Measurements from ENCODE around the gene SNX30. TPM values are rescaled to one million over a fixed set of nuclear protein-coding genes. Genes with fewer than 3 reads are reported as not detected.

The SNX30 gene
- total and polyA plus RNA-seq, 2 donors (not counting 1 experiment from before 2014, with no cell fraction given), result 3.8 to 20.6 TPM

DNA sequence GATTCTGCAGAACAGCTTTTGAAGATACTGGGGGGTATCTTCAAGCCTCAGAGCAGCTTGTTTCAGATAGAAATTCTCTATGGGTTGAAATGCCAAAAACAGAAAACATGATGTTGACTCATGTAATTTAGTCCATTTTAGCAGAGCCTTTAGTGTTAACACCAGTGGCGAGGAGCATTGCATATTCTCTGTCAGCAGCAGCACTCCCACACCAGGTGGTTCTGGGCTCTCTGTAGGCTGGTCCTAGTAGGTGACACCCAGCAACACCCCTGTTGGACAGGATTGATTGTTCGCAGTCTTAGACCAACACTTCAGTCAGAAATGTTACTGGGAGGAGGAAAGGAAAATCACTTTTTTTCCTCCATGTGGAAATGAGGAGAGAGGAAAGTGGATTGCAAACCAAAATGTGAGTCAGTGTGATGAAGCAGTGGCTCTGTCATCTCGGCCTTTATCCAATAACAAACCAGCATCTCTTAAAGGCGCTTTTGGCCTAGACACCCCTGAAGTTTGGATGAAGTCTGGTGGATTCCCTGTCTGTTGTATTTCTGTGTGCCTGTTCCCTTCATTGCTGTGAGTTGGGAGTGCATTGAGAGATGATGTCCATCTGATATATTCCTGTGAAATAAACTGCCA is 123.3 kb downstream of the SNX30 start:
- H3K4me2 ChIP-seq (replicated peaks; ENCODE audit: low read depth, low read length, poor library complexity, severe bottlenecking), result no peak overlapping the region
- H3K79me2 ChIP-seq (ENCODE audit: control insufficient read depth, insufficient read depth, low read length), result no peaks in the 10 kb centered on the region
- DNase-seq (no peak), ATAC-seq (ENCODE audit: low read depth) (no peak)
- Mint-ChIP-seq H3K4me1 (peaks cover 22% of the 10 kb centered on the region), H3K27ac (no peak overlapping the region), H3K27me3 (no peaks in the 10 kb centered on the region), H3K4me3 (no peak overlapping the region), H3K9me3 (ENCODE audit: insufficient read depth) (no peaks in the 10 kb centered on the region)
- POLR2A ChIA-PET, result no interaction called here
- WGBS (ENCODE audit: insufficient coverage), result 100% methylated on average over 2 of the region's 4 CpGs
- CTCF ChIA-PET, result interaction anchor here (1.4 kb wide), 1 partner anchor 29 kb away, joined by 3 read pairs; no protein-coding TSS in a partner anchor
- no peaks in the 10 kb centered on the region for H4K20me1 ChIP-seq (ENCODE audit: control insufficient read depth, insufficient read depth, low read length, poor library complexity, severe bottlenecking)
- H3K4me1 ChIP-seq (ENCODE audit: control insufficient read depth in 2 of 2, insufficient read depth in 2 of 2, low read length in 2 of 2), result peaks cover 13 to 26% of the 10 kb centered on the region in 2 donors
- TF ChIP-seq CTCF (IDR thresholded peaks at IDR 0.05) (no peak), EZH2 (IDR thresholded peaks at IDR 0.05; ENCODE audit: borderline replicate concordance, insufficient read depth, low read depth, low read length, poor library complexity, severe bottlenecking) (no peak)
- no peak overlapping the region for H3K4me3 ChIP-seq (ENCODE audit: control extremely low read depth in 1 of 5, extremely low read depth in 1 of 5, insufficient read depth in 1 of 5, low read depth in 2 of 5, low read length in 4 of 5)
- H3K36me3 ChIP-seq (replicated peaks in 1 of 2; ENCODE audit: control extremely low read depth in 1 of 2, control insufficient read depth in 1 of 2, extremely low read depth in 1 of 2, insufficient read depth in 2 of 2, low read length in 1 of 2), result peaks cover 0 to 8% of the 10 kb centered on the region in 2 experiments
- H3K27ac ChIP-seq (ENCODE audit: low read length in 2 of 2), result no peak overlapping the region
- H3K9ac ChIP-seq (ENCODE audit: low read length), result no peak overlapping the region
- intact Hi-C loops (cut with micrococcal nuclease), result no loop called here
- H2AFZ ChIP-seq (ENCODE audit: insufficient read depth, low read depth, low read length, poor library complexity, severe bottlenecking), result no peak overlapping the region
- no peaks in the 10 kb centered on the region for H3K27me3 ChIP-seq (replicated peaks in 1 of 4; ENCODE audit: control extremely low read depth in 1 of 4, control insufficient read depth in 3 of 4, insufficient read depth in 4 of 4, low read length in 3 of 4)
- H3K9me3 ChIP-seq (ENCODE audit: control extremely low read depth in 1 of 3, control insufficient read depth in 2 of 3, insufficient read depth in 1 of 3, low read length in 2 of 3), result no peaks in the 10 kb centered on the region

DNA sequence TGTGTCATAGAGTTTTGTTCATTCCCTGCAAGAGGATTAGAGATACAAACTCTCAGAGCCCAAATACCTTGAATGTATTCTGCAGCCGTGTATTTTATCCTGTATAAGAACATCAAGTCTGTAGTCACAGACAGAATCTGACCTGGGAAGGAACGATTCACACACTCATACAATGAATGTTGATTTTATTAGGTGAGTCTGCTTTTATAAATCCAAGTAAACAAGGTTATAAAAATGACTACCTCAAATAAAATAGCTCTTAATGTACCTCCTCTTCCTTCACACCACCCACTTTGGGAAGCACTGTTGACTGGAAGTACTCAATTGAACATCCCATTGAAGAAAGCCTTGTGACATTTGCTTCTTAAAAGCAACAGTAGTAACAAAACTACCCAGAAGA is 128.2 kb downstream of the SNX30 start:
- ChIA-PET POLR2A (no interaction called here), CTCF (no interaction called here)
- no peak for DNase-seq
- Histone ChIP-seq H3K9me3 (ENCODE audit: control extremely low read depth in 1 of 3, control insufficient read depth in 2 of 3, insufficient read depth in 1 of 3, low read length in 2 of 3) (no peaks in the 10 kb centered on the region), H3K27me3 (replicated peaks in 1 of 4; ENCODE audit: control extremely low read depth in 1 of 4, control insufficient read depth in 3 of 4, insufficient read depth in 4 of 4, low read length in 3 of 4) (no peaks in the 10 kb centered on the region), H3K4me1 (ENCODE audit: control insufficient read depth in 2 of 2, insufficient read depth in 2 of 2, low read length in 2 of 2) (no peaks in the 10 kb centered on the region), H3K79me2 (ENCODE audit: control insufficient read depth, insufficient read depth, low read length) (no peaks in the 10 kb centered on the region), H4K20me1 (ENCODE audit: control insufficient read depth, insufficient read depth, low read length, poor library complexity, severe bottlenecking) (no peaks in the 10 kb centered on the region), H3K9ac (ENCODE audit: low read length) (no peak overlapping the region), H3K36me3 (replicated peaks in 1 of 2; ENCODE audit: control extremely low read depth in 1 of 2, control insufficient read depth in 1 of 2, extremely low read depth in 1 of 2, insufficient read depth in 2 of 2, low read length in 1 of 2) (no peaks in the 10 kb centered on the region), H3K27ac (ENCODE audit: low read length in 2 of 2) (no peak overlapping the region), H3K4me3 (ENCODE audit: control extremely low read depth in 1 of 5, extremely low read depth in 1 of 5, insufficient read depth in 1 of 5, low read depth in 2 of 5, low read length in 4 of 5) (no peak overlapping the region), H2AFZ (ENCODE audit: insufficient read depth, low read depth, low read length, poor library complexity, severe bottlenecking) (no peak overlapping the region), H3K4me2 (replicated peaks; ENCODE audit: low read depth, low read length, poor library complexity, severe bottlenecking) (no peak overlapping the region)
- no peak overlapping the region for H3K4me3 Mint-ChIP-seq
- intact Hi-C loops (cut with micrococcal nuclease), result no loop called here
- no CpG with 5 or more reads among the region's 2 CpGs for WGBS (ENCODE audit: insufficient coverage)
- no peaks in the 10 kb centered on the region for H3K9me3 Mint-ChIP-seq (ENCODE audit: insufficient read depth)
- no peak for ATAC-seq (ENCODE audit: low read depth)
- no peaks in the 10 kb centered on the region for H3K4me1 Mint-ChIP-seq
- H3K27ac Mint-ChIP-seq, result no peak overlapping the region
- no peak for TF ChIP-seq EZH2 (IDR thresholded peaks at IDR 0.05; ENCODE audit: borderline replicate concordance, insufficient read depth, low read depth, low read length, poor library complexity, severe bottlenecking)
- H3K27me3 Mint-ChIP-seq, result no peaks in the 10 kb centered on the region

Measured in B cell (primary cell).